HG03103 (cell line): ENCODE data around the gene SMARCB1.

Experiments used
- ATAC-seq: cut with Tn5 transposase; IDR thresholded peaks from one replicate; pipeline ENCODE4 v1.9.1; 2021; ENCODE audit warnings: low read depth; ENCODE audit not compliant: unreplicated experiment

The SMARCB1 gene

GRCh38 chr22:23760056-23760455, 26.7 kb upstream of the SMARCB1 start:
- ATAC-seq: no peak

- no peak for ATAC-seq
Observed at GRCh38 chr22:23762842-23763578, 23.8 kb upstream of the SMARCB1 start, which contains the start of gene C22orf15. Gene C22orf15 (plus strand): TSS chr22:23762990. CDS start chr22:23763307, 317 bp downstream.

- ATAC-seq: no peak
Observed at GRCh38 chr22:23763579-23763945, 23.2 kb upstream of the SMARCB1 start.

- no peak for ATAC-seq
Observed at GRCh38 chr22:23763954-23764353, 22.8 kb upstream of the SMARCB1 start.

- ATAC-seq: no peak
Observed at GRCh38 chr22:23764899-23765881, 21.6 kb upstream of the SMARCB1 start.

GRCh38 chr22:23767303-23767672, 19.5 kb upstream of the SMARCB1 start:
- no peak for ATAC-seq

- no peak for ATAC-seq
Observed at GRCh38 chr22:23767673-23768548, 18.9 kb upstream of the SMARCB1 start, which contains the start of gene CHCHD10. Gene CHCHD10 (minus strand): TSS chr22:23767972. CDS start chr22:23767874, 98 bp downstream.

GRCh38 chr22:23769321-23769965, 17.3 kb upstream of the SMARCB1 start:
- no peak for ATAC-seq

- no peak for ATAC-seq
Observed at GRCh38 chr22:23772315-23772648, 14.5 kb upstream of the SMARCB1 start.

GRCh38 chr22:23772649-23773473, 13.9 kb upstream of the SMARCB1 start, which contains the start of gene MMP11:
Gene MMP11 (plus strand): TSS chr22:23772849. CDS start chr22:23772871, 22 bp downstream.
- ATAC-seq: no peak

GRCh38 chr22:23773483-23774113, 13.2 kb upstream of the SMARCB1 start:
- ATAC-seq: no peak

GRCh38 chr22:23774114-23774921, 12.4 kb upstream of the SMARCB1 start:
- ATAC-seq: no peak

- ATAC-seq: no peak
Observed at GRCh38 chr22:23774922-23775436, 11.8 kb upstream of the SMARCB1 start.

- ATAC-seq: no peak
Observed at GRCh38 chr22:23775779-23776375, 10.9 kb upstream of the SMARCB1 start.

- ATAC-seq: no peak
Observed at GRCh38 chr22:23777776-23778576, 8.8 kb upstream of the SMARCB1 start.

- no peak for ATAC-seq
Observed at GRCh38 chr22:23778577-23778900, 8.2 kb upstream of the SMARCB1 start.

GRCh38 chr22:23779083-23779482, 7.7 kb upstream of the SMARCB1 start:
- ATAC-seq: no peak
